Retinal pigment epithelial cell (primary cell): ENCODE measurements around the gene UBR2.
A peak's percentile ranks its signal among the peaks of the same experiment; 100 is the strongest.

Experiments
- DNase-seq: peaks from one replicate; pipeline ENCODE4 v3.0.0-alpha.2; 2010; ENCODE audit warnings: low read depth
- H3K4me3 ChIP-seq: 2 replicates; pipeline ENCODE4 v1.5.1; 2011; ENCODE audit warnings: mild to moderate bottlenecking, low read length, control low read depth, moderate library complexity
- TF ChIP-seq, protein P1 (sequence below): conservative IDR thresholded peaks from 2 replicates; pipeline ENCODE4 v1.5.1; 2011; ENCODE audit warnings: low read depth, low read length, control low read depth, inconsistent platforms

The UBR2 gene

DNA sequence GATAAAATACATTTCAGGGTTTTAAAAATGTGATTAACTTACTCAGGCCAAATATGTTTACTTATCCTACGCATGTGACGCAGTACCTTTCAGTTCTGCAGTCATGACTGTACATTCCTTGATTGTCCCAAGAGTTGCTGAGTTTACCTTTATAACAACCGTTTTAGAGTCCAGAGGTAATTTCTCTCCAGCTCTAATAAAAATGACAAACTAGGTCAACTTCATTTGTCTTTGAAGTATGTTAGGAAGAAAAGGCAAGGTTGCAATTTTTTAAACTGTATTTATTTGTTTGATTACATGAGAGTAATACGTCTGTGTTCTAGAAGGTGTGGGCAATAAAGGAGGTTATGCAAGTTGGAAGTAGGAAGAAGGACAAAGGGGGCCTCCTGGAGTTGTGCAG, 38.6 kb upstream of the UBR2 start:
- TF ChIP-seq, protein P1, sequence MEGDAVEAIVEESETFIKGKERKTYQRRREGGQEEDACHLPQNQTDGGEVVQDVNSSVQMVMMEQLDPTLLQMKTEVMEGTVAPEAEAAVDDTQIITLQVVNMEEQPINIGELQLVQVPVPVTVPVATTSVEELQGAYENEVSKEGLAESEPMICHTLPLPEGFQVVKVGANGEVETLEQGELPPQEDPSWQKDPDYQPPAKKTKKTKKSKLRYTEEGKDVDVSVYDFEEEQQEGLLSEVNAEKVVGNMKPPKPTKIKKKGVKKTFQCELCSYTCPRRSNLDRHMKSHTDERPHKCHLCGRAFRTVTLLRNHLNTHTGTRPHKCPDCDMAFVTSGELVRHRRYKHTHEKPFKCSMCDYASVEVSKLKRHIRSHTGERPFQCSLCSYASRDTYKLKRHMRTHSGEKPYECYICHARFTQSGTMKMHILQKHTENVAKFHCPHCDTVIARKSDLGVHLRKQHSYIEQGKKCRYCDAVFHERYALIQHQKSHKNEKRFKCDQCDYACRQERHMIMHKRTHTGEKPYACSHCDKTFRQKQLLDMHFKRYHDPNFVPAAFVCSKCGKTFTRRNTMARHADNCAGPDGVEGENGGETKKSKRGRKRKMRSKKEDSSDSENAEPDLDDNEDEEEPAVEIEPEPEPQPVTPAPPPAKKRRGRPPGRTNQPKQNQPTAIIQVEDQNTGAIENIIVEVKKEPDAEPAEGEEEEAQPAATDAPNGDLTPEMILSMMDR = no peak
- DNase-seq = peak; percentile 30
- H3K4me3 ChIP-seq = no peak overlapping the region

DNA sequence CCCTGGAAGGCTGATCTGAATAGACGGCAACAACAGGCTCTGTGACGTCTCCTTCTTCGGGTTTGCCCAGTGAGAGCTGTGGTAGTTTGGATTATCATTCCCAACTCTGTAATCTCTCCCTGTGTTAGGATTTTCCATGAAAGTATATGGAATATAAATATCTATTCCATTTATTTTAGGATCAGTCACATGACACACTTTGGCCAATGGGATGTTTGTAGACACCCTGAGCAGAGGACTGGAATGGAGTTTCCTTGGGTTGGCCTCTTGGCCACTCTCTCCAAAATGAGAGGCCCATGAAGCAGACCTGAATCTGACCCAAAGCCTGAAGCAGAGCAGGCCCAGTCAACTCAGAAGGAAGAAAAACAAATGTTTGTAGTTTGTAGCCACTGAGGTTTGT, 37.2 kb upstream of the UBR2 start:
- TF ChIP-seq, protein P1 = no peak
- H3K4me3 ChIP-seq = no peak overlapping the region
- DNase-seq = no peak

DNA sequence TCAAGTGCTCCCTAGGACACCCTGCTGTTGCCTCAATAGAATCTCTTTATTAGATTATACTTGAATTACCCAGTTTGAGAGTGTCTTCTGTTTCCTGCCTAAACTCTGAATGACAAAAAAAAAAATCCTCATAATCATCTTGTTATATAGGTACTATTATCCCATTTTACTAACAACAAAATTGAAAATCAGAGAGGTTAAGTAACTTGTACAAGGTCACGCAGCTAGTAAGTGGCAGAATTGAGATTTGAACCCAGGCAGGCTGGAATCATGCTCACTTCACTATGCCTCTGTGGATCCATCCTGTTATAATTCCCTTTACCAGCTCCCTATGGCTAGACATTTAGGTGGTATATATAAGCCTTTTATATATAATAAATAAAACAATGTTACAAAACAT, 36.6 kb upstream of the UBR2 start:
- TF ChIP-seq, protein P1 = no peak
- no peak for DNase-seq
- H3K4me3 ChIP-seq = no peak overlapping the region

DNA sequence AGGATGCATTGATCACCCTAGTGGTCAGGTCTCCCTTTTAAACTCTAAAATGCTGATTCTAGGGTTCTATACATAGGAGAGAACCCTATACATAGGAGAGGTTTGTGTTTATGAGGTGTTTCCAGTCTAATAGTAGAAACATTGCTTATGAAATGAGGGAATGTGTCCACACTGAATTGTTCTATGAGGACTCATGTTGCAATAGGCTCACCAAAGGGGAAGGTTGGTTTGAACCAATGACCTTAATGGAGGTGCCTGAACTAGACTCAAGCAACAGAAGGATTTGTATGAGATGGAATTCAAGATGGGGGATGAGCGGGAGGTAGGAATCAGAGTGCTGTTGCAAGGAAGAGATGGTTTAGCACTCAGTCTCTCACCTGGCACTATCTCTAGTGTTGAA, 33.5 kb upstream of the UBR2 start:
- H3K4me3 ChIP-seq = no peak overlapping the region
- TF ChIP-seq, protein P1 = no peak
- DNase-seq = no peak

DNA sequence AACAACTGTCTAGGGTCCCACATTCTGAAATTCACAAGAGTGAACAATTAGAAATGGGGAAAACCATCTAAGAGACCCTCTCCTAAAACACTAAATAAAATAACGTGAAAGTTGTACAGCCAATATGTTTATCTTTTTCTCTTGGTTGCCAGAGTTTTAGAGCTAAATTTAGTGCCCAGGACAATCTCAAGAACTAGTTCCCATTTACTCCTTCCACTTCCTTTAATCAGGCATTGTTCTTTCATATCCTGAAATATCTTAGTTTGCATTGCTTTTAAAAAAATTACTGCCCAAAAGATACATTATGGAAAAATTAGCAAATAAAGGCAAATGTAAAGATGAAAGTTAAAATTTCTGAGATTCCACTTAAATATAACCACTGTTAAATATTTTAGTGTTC, 33.1 kb upstream of the UBR2 start:
- TF ChIP-seq, protein P1 = no peak
- no peak for DNase-seq
- no peak overlapping the region for H3K4me3 ChIP-seq

DNA sequence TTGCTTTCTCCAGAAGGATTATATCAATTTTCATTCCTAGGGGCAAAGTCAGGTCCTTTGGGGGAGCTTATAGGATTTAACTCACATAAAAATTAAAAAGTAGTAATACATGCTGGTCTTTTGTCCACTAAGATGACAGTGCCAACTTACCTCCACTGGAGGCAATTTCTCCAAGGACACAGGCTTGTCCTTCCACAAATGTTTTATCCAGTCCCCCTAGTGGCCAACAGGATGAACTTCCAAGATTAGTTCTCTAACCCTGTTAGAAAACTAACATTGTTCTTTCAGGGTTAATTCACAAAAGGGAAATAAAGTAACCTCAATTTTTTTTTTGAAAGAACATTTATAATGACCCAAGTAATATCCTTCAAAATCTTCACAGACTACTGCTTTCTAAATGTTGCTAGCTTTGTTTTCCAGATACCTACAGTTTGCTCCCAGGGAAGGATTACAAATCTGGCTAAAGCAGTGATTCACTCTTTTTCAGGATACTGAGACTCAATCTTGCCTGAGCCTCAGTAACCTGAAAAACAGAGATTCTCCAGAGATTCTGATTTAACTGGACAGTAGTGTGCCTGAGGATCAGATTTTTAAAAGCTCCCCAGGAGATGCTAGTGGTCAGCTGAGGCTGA, 31.7 kb upstream of the UBR2 start:
- TF ChIP-seq, protein P1 = peak; percentile 84
- peak; percentile 38 for DNase-seq

DNA sequence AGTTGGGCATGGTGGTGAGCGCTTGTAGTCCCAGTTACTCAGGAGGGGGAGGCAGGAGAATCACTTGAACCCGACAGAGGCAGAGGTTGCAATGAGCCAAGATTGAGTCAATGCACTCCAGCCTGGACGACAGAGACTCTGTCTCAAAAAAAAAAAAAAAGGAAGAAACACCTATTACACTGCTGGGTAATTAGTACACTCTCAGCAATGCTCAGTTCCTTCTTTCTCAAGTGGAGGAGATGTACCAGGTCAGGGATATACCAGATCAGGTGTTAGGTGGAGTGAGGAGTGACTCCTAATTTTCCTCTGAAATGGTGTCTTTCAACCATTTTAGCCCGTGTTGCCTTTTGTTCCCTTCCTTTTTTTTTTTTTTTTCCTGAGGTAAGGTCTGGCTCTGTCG, 30.0 kb upstream of the UBR2 start:
- no peak for DNase-seq
- no peak overlapping the region for H3K4me3 ChIP-seq
- TF ChIP-seq, protein P1 = no peak

More for the DNA sequence above, 31.7 kb upstream of the UBR2 start:
- H3K4me3 ChIP-seq = no peak overlapping the region
